HFF-Myc (cell line): ENCODE measurements around the gene SMIM10L1.

Experiments used
- DNase-seq: peaks from one replicate; pipeline ENCODE4 v3.0.0-alpha.2; 2011; ENCODE audit warnings: low read depth; ENCODE audit errors: extremely low read depth
- H3K4me3 ChIP-seq: replicated peaks from 2 replicates; pipeline ENCODE4 v1.5.1; 2011; ENCODE audit warnings: low read depth, mild to moderate bottlenecking, control low read depth, low read length
- TF ChIP-seq, protein P1 (sequence below): IDR thresholded peaks from 2 replicates; pipeline ENCODE4 v1.5.1; 2012; ENCODE audit warnings: mild to moderate bottlenecking, low read depth, low read length, control low read depth; ENCODE audit errors: missing control alignments

SMIM10L1 gene

DNA sequence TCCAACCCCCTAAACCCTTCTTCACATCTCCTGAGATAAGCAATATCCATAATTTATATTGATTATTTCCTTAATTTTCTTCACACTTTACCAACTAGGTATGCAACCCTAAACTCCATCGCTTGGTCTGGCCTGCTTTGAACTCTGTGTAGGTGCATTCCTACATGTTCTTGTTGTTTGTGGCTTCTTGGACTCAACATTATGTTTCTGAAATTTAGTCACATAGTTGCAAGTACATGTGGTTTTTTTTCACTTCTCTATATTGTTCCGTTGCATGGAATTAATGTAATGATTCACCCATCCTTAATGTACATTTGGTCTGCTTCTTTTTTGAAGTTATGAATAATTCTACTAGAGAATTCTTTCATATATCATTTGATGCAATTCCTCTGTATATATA lies 34.9 kb upstream of the SMIM10L1 start:
- DNase-seq: no peak
- no peak overlapping the region for H3K4me3 ChIP-seq
- TF ChIP-seq, protein P1, sequence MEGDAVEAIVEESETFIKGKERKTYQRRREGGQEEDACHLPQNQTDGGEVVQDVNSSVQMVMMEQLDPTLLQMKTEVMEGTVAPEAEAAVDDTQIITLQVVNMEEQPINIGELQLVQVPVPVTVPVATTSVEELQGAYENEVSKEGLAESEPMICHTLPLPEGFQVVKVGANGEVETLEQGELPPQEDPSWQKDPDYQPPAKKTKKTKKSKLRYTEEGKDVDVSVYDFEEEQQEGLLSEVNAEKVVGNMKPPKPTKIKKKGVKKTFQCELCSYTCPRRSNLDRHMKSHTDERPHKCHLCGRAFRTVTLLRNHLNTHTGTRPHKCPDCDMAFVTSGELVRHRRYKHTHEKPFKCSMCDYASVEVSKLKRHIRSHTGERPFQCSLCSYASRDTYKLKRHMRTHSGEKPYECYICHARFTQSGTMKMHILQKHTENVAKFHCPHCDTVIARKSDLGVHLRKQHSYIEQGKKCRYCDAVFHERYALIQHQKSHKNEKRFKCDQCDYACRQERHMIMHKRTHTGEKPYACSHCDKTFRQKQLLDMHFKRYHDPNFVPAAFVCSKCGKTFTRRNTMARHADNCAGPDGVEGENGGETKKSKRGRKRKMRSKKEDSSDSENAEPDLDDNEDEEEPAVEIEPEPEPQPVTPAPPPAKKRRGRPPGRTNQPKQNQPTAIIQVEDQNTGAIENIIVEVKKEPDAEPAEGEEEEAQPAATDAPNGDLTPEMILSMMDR: no peak

DNA sequence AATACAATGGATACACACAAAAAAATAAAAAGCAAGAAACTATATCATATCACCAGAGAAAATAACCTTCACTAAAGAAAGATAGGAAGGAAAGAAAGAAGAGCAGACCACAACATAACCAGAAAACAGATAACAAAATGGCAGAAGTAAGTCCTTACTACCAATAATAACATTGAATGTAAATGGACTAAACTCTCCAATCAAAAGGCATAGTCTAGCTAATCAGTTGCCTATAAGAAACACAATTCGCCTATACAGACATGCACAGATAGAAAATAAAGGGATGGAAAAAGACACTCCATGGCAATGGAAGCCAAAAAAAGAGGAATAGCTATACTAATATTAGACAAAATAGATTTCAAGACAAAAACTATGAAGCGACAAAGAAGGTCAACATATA lies 27.6 kb upstream of the SMIM10L1 start:
- DNase-seq: no peak
- TF ChIP-seq, protein P1: no peak
- no peak overlapping the region for H3K4me3 ChIP-seq

DNA sequence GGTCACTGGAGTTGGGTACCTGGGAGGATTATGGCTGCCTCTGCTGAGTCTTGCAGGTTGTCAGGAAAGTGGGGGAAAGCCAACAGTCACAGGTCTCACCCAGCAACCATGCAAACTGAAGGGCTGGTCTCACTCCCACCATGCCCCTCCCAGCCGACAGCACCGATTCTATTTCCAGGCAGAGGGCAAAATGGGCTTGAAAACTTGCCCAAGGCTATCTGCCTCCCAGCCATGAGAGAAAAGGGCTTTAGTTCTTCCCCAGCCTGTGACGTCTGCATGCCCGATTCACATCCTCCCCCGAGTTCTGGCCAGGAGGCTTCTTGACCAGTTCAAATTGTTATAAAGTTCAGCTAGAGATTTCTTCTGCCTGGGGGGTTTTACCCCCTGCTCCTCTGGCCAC lies 26.7 kb upstream of the SMIM10L1 start:
- TF ChIP-seq, protein P1: no peak
- H3K4me3 ChIP-seq: no peak overlapping the region
- no peak for DNase-seq

- TF ChIP-seq, protein P1: no peak
- no peak for DNase-seq
- no peak overlapping the region for H3K4me3 ChIP-seq
Observed at GRCh38 chr12:11147420-11147819, 23.6 kb upstream of the SMIM10L1 start.

GRCh38 chr12:11150832-11151231 lies 20.2 kb upstream of the SMIM10L1 start:
- DNase-seq: no peak
- TF ChIP-seq, protein P1: no peak
- H3K4me3 ChIP-seq: no peak overlapping the region

DNA sequence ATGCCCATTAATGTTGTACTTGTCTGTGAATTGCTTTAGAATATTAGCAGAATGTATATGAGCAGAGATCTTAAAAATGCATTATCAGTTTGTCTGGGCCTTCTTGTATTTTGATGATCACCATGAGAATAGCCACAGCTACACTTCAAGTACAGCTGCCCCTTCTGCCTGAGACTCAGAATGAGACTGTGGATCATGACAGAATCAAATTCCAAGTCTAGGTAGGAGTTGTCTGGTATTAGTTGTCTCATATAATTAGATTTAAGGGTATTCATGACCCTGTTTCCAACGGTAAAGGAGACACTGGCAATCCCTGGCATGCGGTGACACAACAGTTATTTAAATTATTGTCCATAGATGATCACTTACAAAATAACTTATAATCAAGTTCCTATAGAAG lies 18.3 kb upstream of the SMIM10L1 start:
- TF ChIP-seq, protein P1: no peak
- no peak for DNase-seq
- H3K4me3 ChIP-seq: no peak overlapping the region

- TF ChIP-seq, protein P1: no peak
- no peak overlapping the region for H3K4me3 ChIP-seq
- DNase-seq: no peak
Observed at GRCh38 chr12:11154400-11154925, 16.5 kb upstream of the SMIM10L1 start.
